Activated CD4-positive, alpha-beta T cell treated with anti-CD3 and anti-CD28 coated beads, Interleukin-2, amount 10 ng/mL, durations not matched to agents 24 days and 14 days (primary cell): ENCODE results near the gene GLIS1. TPM values are rescaled to one million over a fixed set of nuclear protein-coding genes. Genes with fewer than 3 reads are reported as not detected.
"Not testable (repeated sequence)": the region's sequence is repeated elsewhere in the genome, so short reads cannot be mapped to it uniquely, and the experiment has no call there.

Source experiments
- DNase-seq: peaks from one replicate; pipeline ENCODE4 v3.0.0; 2022
- H3K27ac Mint-ChIP-seq: one replicate; pipeline ENCODE4 v1.8.0; 2022; ENCODE audit warnings: mild to moderate bottlenecking, mixed read lengths
- H3K27me3 Mint-ChIP-seq: one replicate; pipeline ENCODE4 v1.8.0; 2022; ENCODE audit warnings: mixed read lengths
- H3K36me3 Mint-ChIP-seq: one replicate; pipeline ENCODE4 v1.8.0; 2022; ENCODE audit warnings: low read depth, mild to moderate bottlenecking, mixed read lengths
- H3K4me1 Mint-ChIP-seq: one replicate; pipeline ENCODE4 v1.8.0; 2021; ENCODE audit warnings: mixed read lengths
- H3K4me3 Mint-ChIP-seq: one replicate; pipeline ENCODE4 v1.8.0; 2022; ENCODE audit warnings: mild to moderate bottlenecking, moderate library complexity, mixed read lengths
- H3K9me3 Mint-ChIP-seq: one replicate; pipeline ENCODE4 v1.8.0; 2021; ENCODE audit warnings: mixed read lengths
- intact Hi-C: fragments of 100-400 bp; cut with micrococcal nuclease; formaldehyde crosslinking; loops from one replicate; pipeline ENCODE4 v1.15.1; 2023
- total RNA-seq: library from RNA; stranded (reverse); gene quantifications from 2 replicates; pipeline ENCODE4 v1.2.3, GENCODE V29; 2022

The GLIS1 gene
- total RNA-seq = not detected in 2 replicates

GRCh38 chr1:53739109-53739681 lies at the start of gene GLIS1:
Gene GLIS1, minus strand, starts transcription at chr1:53739164. Its CDS starts 1,100 bp downstream, at chr1:53738064.
- peaks cover 67% of the 10 kb centered on the region for H3K27me3 Mint-ChIP-seq
- intact Hi-C loops = no loop called here
- peaks cover 4% of the 10 kb centered on the region for H3K9me3 Mint-ChIP-seq

DNA sequence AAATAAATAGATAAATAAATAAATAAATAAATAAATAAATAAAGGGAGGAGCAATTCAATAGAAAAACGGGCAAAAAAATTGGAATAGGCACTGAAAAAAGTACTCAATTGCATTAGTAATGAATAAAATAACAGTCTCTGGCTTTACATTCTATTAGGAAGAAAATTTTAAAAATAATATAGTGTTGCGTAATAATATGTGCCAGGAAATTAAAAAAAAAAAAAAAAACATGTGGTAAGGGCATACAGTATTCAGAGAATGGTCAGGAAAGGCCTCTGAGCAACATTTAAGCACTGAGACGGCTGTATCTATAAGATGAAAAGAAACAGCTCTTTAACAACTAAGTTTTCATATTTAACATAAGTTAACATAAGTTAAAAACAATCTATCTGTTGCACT lies 48.7 kb upstream of the GLIS1 start:
- H3K27ac Mint-ChIP-seq = no peak overlapping the region
- peaks cover 9% of the 10 kb centered on the region for H3K4me1 Mint-ChIP-seq
- H3K27me3 Mint-ChIP-seq = no peaks in the 10 kb centered on the region
- intact Hi-C loops = no loop called here
- H3K9me3 Mint-ChIP-seq = no peaks in the 10 kb centered on the region
- no peak for DNase-seq
- no peak overlapping the region for H3K4me3 Mint-ChIP-seq
- peaks cover 59% of the 10 kb centered on the region for H3K36me3 Mint-ChIP-seq

More at GRCh38 chr1:53739109-53739681, at the start of gene GLIS1:
- H3K4me1 Mint-ChIP-seq = peaks cover 2% of the 10 kb centered on the region
- peak; percentile 91 for DNase-seq
- H3K4me3 Mint-ChIP-seq = peak within 1 kb of the TSS; percentile 62
- H3K36me3 Mint-ChIP-seq = no peaks in the 10 kb centered on the region
- H3K27ac Mint-ChIP-seq = no peak within 1 kb of the TSS

DNA sequence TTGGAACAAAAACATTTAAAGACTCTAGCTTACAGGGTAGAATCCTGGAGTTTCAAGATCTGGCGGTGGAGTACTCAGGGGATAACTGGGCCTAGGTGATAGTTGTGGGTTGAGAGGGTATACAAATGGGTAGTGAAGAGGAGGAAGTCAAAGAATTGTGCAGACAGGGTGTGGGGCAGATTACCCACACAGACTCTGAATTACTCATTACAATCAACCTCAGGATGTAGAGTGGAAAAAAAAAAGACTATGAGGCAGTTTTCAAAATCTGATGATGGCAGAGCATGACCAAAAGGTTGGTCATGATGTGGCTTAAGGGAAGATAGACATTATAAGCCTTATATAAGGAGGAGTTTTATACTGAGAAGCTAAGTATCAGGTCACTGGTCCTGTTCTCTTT lies 44.1 kb upstream of the GLIS1 start:
- peaks cover 18% of the 10 kb centered on the region for H3K4me1 Mint-ChIP-seq
- H3K36me3 Mint-ChIP-seq = peaks cover 54% of the 10 kb centered on the region
- peak overlapping the region; percentile 43 for H3K27ac Mint-ChIP-seq
- intact Hi-C loops = loop anchor here (1.0 kb wide), 1 partner anchor 17 kb away; no protein-coding TSS in a partner anchor
- no peaks in the 10 kb centered on the region for H3K27me3 Mint-ChIP-seq
- no peaks in the 10 kb centered on the region for H3K9me3 Mint-ChIP-seq
- no peak overlapping the region for H3K4me3 Mint-ChIP-seq
- DNase-seq = peak; percentile 62

DNA sequence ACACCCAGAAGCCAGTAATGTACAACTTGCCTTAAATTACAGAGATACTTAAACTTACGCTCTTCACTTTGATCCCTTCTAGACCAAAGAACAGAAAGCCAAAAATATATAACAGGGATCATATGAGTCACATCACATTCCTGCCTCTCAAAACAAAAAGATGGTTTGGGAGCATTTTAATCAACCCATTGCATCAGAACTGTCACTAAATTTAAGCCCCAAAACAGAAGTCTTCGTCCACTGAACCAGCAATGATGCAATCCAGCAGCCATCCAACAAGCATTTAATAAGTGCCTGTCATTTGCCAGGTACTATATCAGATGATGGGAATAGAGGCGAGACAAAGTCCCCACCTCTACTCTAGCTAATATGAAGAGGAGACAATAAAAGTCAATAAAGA lies 42.7 kb upstream of the GLIS1 start:
- no peak for DNase-seq

GRCh38 chr1:53777272-53777671 lies 38.3 kb upstream of the GLIS1 start:
- Mint-ChIP-seq H3K4me3 (no peak overlapping the region), H3K27me3 (no peaks in the 10 kb centered on the region), H3K36me3 (peaks cover 29% of the 10 kb centered on the region), H3K27ac (no peak overlapping the region), H3K9me3 (no peaks in the 10 kb centered on the region), H3K4me1 (peaks cover 8% of the 10 kb centered on the region)
- no peak for DNase-seq
- intact Hi-C loops = no loop called here

More for the DNA sequence above, 42.7 kb upstream of the GLIS1 start:
- no peaks in the 10 kb centered on the region for H3K9me3 Mint-ChIP-seq
- peaks cover 53% of the 10 kb centered on the region for H3K36me3 Mint-ChIP-seq
- H3K27ac Mint-ChIP-seq = no peak overlapping the region
- no peaks in the 10 kb centered on the region for H3K27me3 Mint-ChIP-seq
- intact Hi-C loops = no loop called here
- peaks cover 18% of the 10 kb centered on the region for H3K4me1 Mint-ChIP-seq
- H3K4me3 Mint-ChIP-seq = no peak overlapping the region

GRCh38 chr1:53771648-53772047 lies 32.7 kb upstream of the GLIS1 start:
- H3K4me3 Mint-ChIP-seq = no peak overlapping the region

DNA sequence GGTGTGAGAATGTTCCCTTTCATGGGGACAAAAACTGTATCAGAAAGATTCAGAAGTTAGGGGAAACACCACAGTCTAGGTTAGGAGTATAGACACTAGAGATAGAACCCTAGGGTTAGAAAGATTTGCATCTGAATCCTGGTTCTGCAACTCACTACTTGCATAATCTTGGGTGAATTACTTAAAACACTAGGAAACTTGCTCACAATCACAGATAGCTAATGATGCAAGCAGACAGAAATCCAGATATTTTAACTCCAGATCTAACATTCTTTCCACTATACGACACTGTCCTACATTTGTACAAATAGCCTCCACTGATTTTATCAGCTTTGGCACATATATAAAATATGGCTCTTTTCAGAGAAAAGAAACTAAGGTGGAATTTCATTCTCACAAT lies 30.8 kb upstream of the GLIS1 start:
- no peak overlapping the region for H3K4me3 Mint-ChIP-seq
- H3K4me1 Mint-ChIP-seq = peaks cover 27% of the 10 kb centered on the region
- intact Hi-C loops = no loop called here
- H3K36me3 Mint-ChIP-seq = peaks cover 43% of the 10 kb centered on the region
- no peaks in the 10 kb centered on the region for H3K9me3 Mint-ChIP-seq
- no peaks in the 10 kb centered on the region for H3K27me3 Mint-ChIP-seq
- no peak for DNase-seq
- no peak overlapping the region for H3K27ac Mint-ChIP-seq

More at GRCh38 chr1:53771648-53772047, 32.7 kb upstream of the GLIS1 start:
- Mint-ChIP-seq H3K27me3 (no peaks in the 10 kb centered on the region), H3K9me3 (no peaks in the 10 kb centered on the region), H3K4me1 (peaks cover 13% of the 10 kb centered on the region), H3K36me3 (peaks cover 38% of the 10 kb centered on the region), H3K27ac (no peak overlapping the region)
- intact Hi-C loops = no loop called here
- DNase-seq = no peak

GRCh38 chr1:53769184-53769583 lies 30.2 kb upstream of the GLIS1 start:
- intact Hi-C loops = no loop called here
- H3K4me3 Mint-ChIP-seq = no peak overlapping the region
- no peak for DNase-seq
- peaks cover 44% of the 10 kb centered on the region for H3K36me3 Mint-ChIP-seq
- H3K4me1 Mint-ChIP-seq = peaks cover 27% of the 10 kb centered on the region
- H3K27ac Mint-ChIP-seq = no peak overlapping the region
- H3K9me3 Mint-ChIP-seq = no peaks in the 10 kb centered on the region
- H3K27me3 Mint-ChIP-seq = no peaks in the 10 kb centered on the region

- no peak for DNase-seq
- Mint-ChIP-seq H3K27ac (peak overlapping the region; percentile 72), H3K9me3 (no peaks in the 10 kb centered on the region), H3K4me1 (peaks cover 29% of the 10 kb centered on the region), H3K27me3 (no peaks in the 10 kb centered on the region), H3K4me3 (peak overlapping the region; percentile 72), H3K36me3 (peaks cover 45% of the 10 kb centered on the region)
- intact Hi-C loops = loop anchor here (1.0 kb wide), 1 partner anchor 16 kb away; no protein-coding TSS in a partner anchor
These were observed 28.0 kb upstream of the GLIS1 start for GRCh38 chr1:53766831-53767405.

- Mint-ChIP-seq H3K9me3 (no peaks in the 10 kb centered on the region), H3K4me3 (peak overlapping the region; percentile 72), H3K27ac (peak overlapping the region; percentile 82)
These were observed 27.3 kb upstream of the GLIS1 start for GRCh38 chr1:53766194-53766742.

GRCh38 chr1:53765657-53766056 lies 26.7 kb upstream of the GLIS1 start:
- Mint-ChIP-seq H3K4me3 (peak overlapping the region; percentile 72), H3K9me3 (no peaks in the 10 kb centered on the region), H3K36me3 (peaks cover 36% of the 10 kb centered on the region), H3K27ac (peak overlapping the region; percentile 82), H3K27me3 (no peaks in the 10 kb centered on the region), H3K4me1 (peaks cover 27% of the 10 kb centered on the region)
- peak; percentile 71 for DNase-seq
- intact Hi-C loops = loop anchor here (1.0 kb wide), 1 partner anchor 18 kb away; no protein-coding TSS in a partner anchor

More at GRCh38 chr1:53766194-53766742, 27.3 kb upstream of the GLIS1 start:
- no peaks in the 10 kb centered on the region for H3K27me3 Mint-ChIP-seq
- DNase-seq = no peak
- H3K4me1 Mint-ChIP-seq = peaks cover 27% of the 10 kb centered on the region
- intact Hi-C loops = loop anchor here (1.0 kb wide), 1 partner anchor 17 kb away; no protein-coding TSS in a partner anchor
- peaks cover 42% of the 10 kb centered on the region for H3K36me3 Mint-ChIP-seq

DNA sequence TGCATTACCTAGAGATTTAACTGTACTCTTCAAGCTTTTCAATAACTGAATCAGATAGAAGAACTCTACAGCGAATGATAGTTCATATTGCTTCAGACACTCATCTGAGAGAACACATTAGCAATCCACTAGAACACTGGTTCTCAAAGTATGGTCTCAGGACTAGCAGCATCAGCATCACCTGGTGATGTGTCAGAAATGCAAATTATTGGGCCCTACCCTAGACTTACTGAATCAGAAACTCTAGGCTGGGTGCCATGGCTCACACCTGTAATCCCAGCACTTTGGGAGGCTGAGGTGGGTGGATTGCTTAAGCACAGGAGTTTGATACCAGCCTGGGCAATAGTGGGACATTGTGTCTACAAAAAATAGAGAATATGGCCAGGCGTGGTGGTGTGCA lies 24.9 kb upstream of the GLIS1 start:
- Mint-ChIP-seq H3K27ac (no peak overlapping the region), H3K4me3 (no peak overlapping the region), H3K9me3 (no peaks in the 10 kb centered on the region), H3K36me3 (peaks cover 29% of the 10 kb centered on the region), H3K4me1 (peaks cover 26% of the 10 kb centered on the region), H3K27me3 (no peaks in the 10 kb centered on the region)
- intact Hi-C loops = no loop called here
- DNase-seq = no peak

DNA sequence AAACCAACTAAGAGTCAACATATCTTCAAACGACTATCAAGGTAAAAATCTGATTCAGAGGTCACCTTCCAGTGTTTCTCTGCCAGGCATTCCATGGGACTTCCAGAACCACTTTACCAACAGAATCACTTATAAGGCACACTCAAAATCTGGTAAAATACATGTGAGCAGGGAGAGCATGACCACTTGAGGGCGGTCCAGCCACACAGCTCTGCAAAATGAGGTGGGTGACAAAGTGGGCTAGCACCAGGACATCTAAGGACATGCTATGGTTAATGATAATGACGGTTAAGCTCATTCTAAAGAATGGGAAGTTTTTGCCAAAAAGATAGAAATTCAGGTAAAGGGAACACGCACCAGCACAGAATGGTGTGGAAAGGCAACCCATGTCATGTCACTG lies 24.5 kb upstream of the GLIS1 start:
- intact Hi-C loops = no loop called here
- Mint-ChIP-seq H3K9me3 (no peaks in the 10 kb centered on the region), H3K27ac (no peak overlapping the region), H3K4me1 (peaks cover 26% of the 10 kb centered on the region), H3K27me3 (no peaks in the 10 kb centered on the region), H3K4me3 (no peak overlapping the region), H3K36me3 (peaks cover 25% of the 10 kb centered on the region)
- no peak for DNase-seq

- H3K36me3 Mint-ChIP-seq, H3K27ac Mint-ChIP-seq, H3K4me1 Mint-ChIP-seq, intact Hi-C loops, H3K4me3 Mint-ChIP-seq, H3K9me3 Mint-ChIP-seq, H3K27me3 Mint-ChIP-seq, DNase-seq: not testable (repeated sequence)
These were observed 21.5 kb upstream of the GLIS1 start for GRCh38 chr1:53760497-53760896.
